ENCODE results near the gene RFX7. TPM values are rescaled to one million over a fixed set of nuclear protein-coding genes. Genes with fewer than 3 reads are reported as not detected.

Gene RFX7
- total and polyA plus RNA-seq, 2 of the 8 experiments (the other 6 are each of a cell fraction or from before 2014, with no cell fraction given), result 10.4 to 40.9 TPM

DNA sequence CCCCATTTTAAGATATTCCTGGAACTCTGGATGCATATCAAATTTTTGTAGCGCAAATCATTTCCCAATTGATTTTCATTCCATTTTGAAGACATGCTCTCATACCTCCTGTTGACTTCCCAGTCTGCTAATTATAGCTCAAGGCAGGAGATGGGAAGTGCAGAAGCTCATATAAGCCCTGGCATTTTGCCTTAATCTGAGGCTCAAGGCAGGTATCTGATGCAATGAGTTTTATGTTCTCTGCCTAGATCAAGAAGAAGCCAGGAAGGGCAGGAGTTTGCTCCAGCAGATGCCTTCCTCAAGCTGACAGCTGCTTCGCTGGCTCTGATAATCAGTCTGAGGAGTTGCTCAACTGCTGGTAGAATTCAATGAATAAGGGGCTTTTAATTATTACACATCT is 184.7 kb downstream of the RFX7 start (continued):
- TF ChIP-seq SRF (IDR thresholded peaks at IDR 0.05; ENCODE audit: low read depth, low read length) (no peak), POLR2AphosphoS5 (IDR thresholded peaks at IDR 0.05; ENCODE audit: low read depth, low read length) (no peak), MAFK (IDR thresholded peaks at IDR 0.05; ENCODE audit: low read depth, low read length) (no peak), RBBP5 (IDR thresholded peaks at IDR 0.05; ENCODE audit: borderline replicate concordance, low read depth, low read length) (no peak), CTBP2 (IDR thresholded peaks at IDR 0.05; ENCODE audit: borderline replicate concordance, insufficient read depth, insufficient read length, low read length) (no peak)

Measured in H1 (cell line).